Caco-2 (cell line): Measurements from ENCODE around the gene IFNA16. TPM values are rescaled to one million over a fixed set of nuclear protein-coding genes. Genes with fewer than 3 reads are reported as not detected.
"Not testable (repeated sequence)": the region's sequence is repeated elsewhere in the genome, so short reads cannot be mapped to it uniquely, and the experiment has no call there.

Experiments
- BruUV-seq: library from RNA; stranded (reverse); fragments of 400-500 nt; replicated peaks from 2 replicates; lab custom pipeline; 2021; lab: Mats Ljungman, UMichigan
- CTCF ChIA-PET: fragments of 300-600 bp; sonication (Branson Sonifier 250); formaldehyde crosslinking; loops from one replicate; lab custom pipeline; 2022; ENCODE audit warnings: antibody characterized with exemption; lab: Charles Lee
- POLR2A ChIA-PET: fragments of 300-600 bp; sonication (Branson Sonifier 250); formaldehyde crosslinking; loops from one replicate; lab custom pipeline; 2022; ENCODE audit warnings: antibody characterized with exemption; lab: Charles Lee
- DNase-seq, 2 experiments: peaks; one replicate each; pipeline versions ENCODE4 v3.0.0 to v3.0.0-alpha.2; 2020 to 2022
- H3K27me3 ChIP-seq: replicated peaks from 2 replicates; pipeline ENCODE4 v1.6.0; 2011; ENCODE audit warnings: low read length; ENCODE audit not compliant: control insufficient read depth, insufficient read depth
- H3K36me3 ChIP-seq: 2 replicates; pipeline ENCODE4 v1.5.1; 2011; ENCODE audit warnings: low read length; ENCODE audit not compliant: control insufficient read depth, insufficient read depth
- H3K4me1 ChIP-seq: fragments of 250-450 bp; sonication (Bioruptor Pico); 2 replicates; pipeline ENCODE4 v1.5.1; 2020; ENCODE audit warnings: mild to moderate bottlenecking
- H3K4me3 ChIP-seq: 2 replicates; pipeline ENCODE4 v1.5.1; 2011; ENCODE audit warnings: low read depth, mild to moderate bottlenecking, control low read depth, low read length
- H3K9me3 ChIP-seq: fragments of 250-450 bp; sonication (Bioruptor Pico); 2 replicates; pipeline ENCODE4 v1.5.1; 2020; ENCODE audit warnings: mild to moderate bottlenecking, moderate library complexity
- H3K27ac Mint-ChIP-seq: one replicate; pipeline ENCODE4 v1.8.0; 2022; ENCODE audit warnings: mixed read lengths; ENCODE audit not compliant: unreplicated experiment
- H3K27me3 Mint-ChIP-seq: one replicate; pipeline ENCODE4 v1.8.0; 2022; ENCODE audit warnings: mixed read lengths; ENCODE audit not compliant: insufficient read depth, unreplicated experiment
- H3K36me3 Mint-ChIP-seq: one replicate; pipeline ENCODE4 v1.8.0; 2022; ENCODE audit warnings: mild to moderate bottlenecking, mixed read lengths; ENCODE audit not compliant: insufficient read depth, unreplicated experiment
- H3K4me1 Mint-ChIP-seq: one replicate; pipeline ENCODE4 v1.8.0; 2022; ENCODE audit warnings: low read depth, mixed read lengths; ENCODE audit not compliant: unreplicated experiment
- H3K4me3 Mint-ChIP-seq: one replicate; pipeline ENCODE4 v1.8.0; 2022; ENCODE audit warnings: mild to moderate bottlenecking, moderate library complexity, mixed read lengths; ENCODE audit not compliant: unreplicated experiment
- H3K9me3 Mint-ChIP-seq: one replicate; pipeline ENCODE4 v1.8.0; 2022; ENCODE audit warnings: mixed read lengths; ENCODE audit not compliant: unreplicated experiment
- CTCF ChIP-seq, 2 experiments: fragments of 200-600 bp in 1 of 2; IDR thresholded peaks; 1 replicate in 1 of 2; 2 replicates in 1 of 2; pipeline versions ENCODE4 v1.5.1 to v1.8.0; 2011 to 2022; ENCODE audit warnings: antibody characterized with exemption in 1 of 2, control low read depth in 1 of 2, inconsistent platforms in 1 of 2, low read depth in 1 of 2, low read length in 1 of 2, mild to moderate bottlenecking in 1 of 2, moderate library complexity in 1 of 2; ENCODE audit not compliant: insufficient read depth in 1 of 2, severe bottlenecking in 1 of 2, unreplicated experiment in 1 of 2
- intact Hi-C: fragments of 100-400 bp; cut with micrococcal nuclease; formaldehyde crosslinking; loops from one replicate; pipeline ENCODE4 v1.10.0; 2022; ENCODE audit not compliant: unreplicated experiment
- total RNA-seq: library from RNA; stranded (reverse); gene quantifications from 2 replicates; pipeline ENCODE4 v1.2.3, GENCODE V29; 2022

IFNA16 gene
- total RNA-seq, 1 experiment from 2014 or later, result not detected

GRCh38 chr9:21174671-21175070, 42.4 kb downstream of the IFNA16 start:
- CTCF ChIA-PET, result interaction anchor here (0.7 kb wide), 1 partner anchor 8 kb away, joined by 3 read pairs; no protein-coding TSS in a partner anchor
- Mint-ChIP-seq H3K4me3 (no peak overlapping the region), H3K36me3 (no peaks in the 10 kb centered on the region), H3K4me1 (no peaks in the 10 kb centered on the region), H3K9me3 (no peaks in the 10 kb centered on the region), H3K27me3 (peaks cover 17% of the 10 kb centered on the region), H3K27ac (no peak overlapping the region)
- Histone ChIP-seq H3K4me3 (no peak overlapping the region), H3K36me3 (no peaks in the 10 kb centered on the region), H3K4me1 (no peaks in the 10 kb centered on the region), H3K27me3 (no peaks in the 10 kb centered on the region), H3K9me3 (no peaks in the 10 kb centered on the region)
- POLR2A ChIA-PET, result no interaction called here
- intact Hi-C loops, result no loop called here
- no peak for TF ChIP-seq CTCF (IDR thresholded peaks at IDR 0.05; ENCODE audit: insufficient read depth in 1 of 2, low read depth in 1 of 2, low read length in 1 of 2, severe bottlenecking in 1 of 2, unreplicated experiment in 1 of 2)
- DNase-seq, result no peak
- BruUV-seq, result no TSS peak

GRCh38 chr9:21172156-21172555, 45.0 kb downstream of the IFNA16 start:
- Mint-ChIP-seq H3K9me3 (no peaks in the 10 kb centered on the region), H3K4me1 (no peaks in the 10 kb centered on the region), H3K27ac (no peak overlapping the region), H3K27me3 (peaks cover 17% of the 10 kb centered on the region), H3K36me3 (no peaks in the 10 kb centered on the region), H3K4me3 (no peak overlapping the region)
- no peaks in the 10 kb centered on the region for H3K4me1 ChIP-seq
- no peak for DNase-seq
- POLR2A ChIA-PET, result no interaction called here
- no peaks in the 10 kb centered on the region for H3K36me3 ChIP-seq
- no peaks in the 10 kb centered on the region for H3K27me3 ChIP-seq
- BruUV-seq, result no TSS peak
- no peaks in the 10 kb centered on the region for H3K9me3 ChIP-seq
- H3K4me3 ChIP-seq, result no peak overlapping the region
- no peak for TF ChIP-seq CTCF (IDR thresholded peaks at IDR 0.05; ENCODE audit: insufficient read depth in 1 of 2, low read depth in 1 of 2, low read length in 1 of 2, severe bottlenecking in 1 of 2, unreplicated experiment in 1 of 2)
- CTCF ChIA-PET, result no interaction called here
- intact Hi-C loops, result no loop called here

- peaks cover 15% of the 10 kb centered on the region for H3K27me3 Mint-ChIP-seq
- POLR2A ChIA-PET, result no interaction called here
Observed at GRCh38 chr9:21171351-21171750, 45.8 kb downstream of the IFNA16 start.

GRCh38 chr9:21166560-21166959, 50.6 kb downstream of the IFNA16 start, which contains the start of gene IFNA21:
IFNA21 (minus strand) TSS chr9:21166660; CDS start chr9:21166612, 48 bp downstream.
- H3K9me3 ChIP-seq, H3K27me3 ChIP-seq, H3K4me1 Mint-ChIP-seq, POLR2A ChIA-PET, H3K36me3 ChIP-seq, intact Hi-C loops, H3K4me3 ChIP-seq, DNase-seq, H3K27ac Mint-ChIP-seq, BruUV-seq, H3K4me1 ChIP-seq, CTCF ChIA-PET, H3K9me3 Mint-ChIP-seq, H3K36me3 Mint-ChIP-seq, H3K4me3 Mint-ChIP-seq: not testable (repeated sequence)
- H3K27me3 Mint-ChIP-seq, result peaks cover 15% of the 10 kb centered on the region

More at GRCh38 chr9:21171351-21171750, 45.8 kb downstream of the IFNA16 start:
- Mint-ChIP-seq H3K4me3 (no peak overlapping the region), H3K36me3 (no peaks in the 10 kb centered on the region), H3K9me3 (no peaks in the 10 kb centered on the region), H3K4me1 (no peaks in the 10 kb centered on the region), H3K27ac (no peak overlapping the region)
- Histone ChIP-seq H3K9me3 (no peaks in the 10 kb centered on the region), H3K36me3 (no peaks in the 10 kb centered on the region), H3K4me3 (no peak overlapping the region), H3K4me1 (no peaks in the 10 kb centered on the region), H3K27me3 (no peaks in the 10 kb centered on the region)
- CTCF ChIA-PET, result no interaction called here
- no TSS peak for BruUV-seq
- TF ChIP-seq CTCF (IDR thresholded peaks at IDR 0.05; ENCODE audit: insufficient read depth in 1 of 2, low read depth in 1 of 2, low read length in 1 of 2, severe bottlenecking in 1 of 2, unreplicated experiment in 1 of 2), result no peak
- intact Hi-C loops, result no loop called here
- no peak for DNase-seq
